Measurements from ENCODE around the gene EHF. TPM values are rescaled to one million over a fixed set of nuclear protein-coding genes. Genes with fewer than 3 reads are reported as not detected.

Gene EHF
- polyA plus RNA-seq, 1 donor from 2014 or later = 0.17 TPM

- no peaks in the 10 kb centered on the region for H3K36me3 ChIP-seq (ENCODE audit: insufficient read depth, low read length)
- H3K4me2 ChIP-seq (ENCODE audit: low read length) = no peak overlapping the region
- H4K20me1 ChIP-seq (ENCODE audit: insufficient read depth) = no peaks in the 10 kb centered on the region
- no peak overlapping the region for H3K4me3 ChIP-seq (ENCODE audit: low read length)
- TF ChIP-seq TAF1 (IDR thresholded peaks at IDR 0.05; ENCODE audit: low read depth) = no peak
- TF ChIP-seq CTCF (IDR thresholded peaks at IDR 0.05; ENCODE audit: poor library complexity, severe bottlenecking) = no peak
- TF ChIP-seq POLR2AphosphoS5 (IDR thresholded peaks at IDR 0.05) = no peak
- no peak for TF ChIP-seq MXI1 (conservative IDR thresholded peaks at IDR 0.05; ENCODE audit: poor library complexity, severe bottlenecking)
- TF ChIP-seq EP300 (conservative IDR thresholded peaks at IDR 0.05; ENCODE audit: poor library complexity, severe bottlenecking) = no peak
- TF ChIP-seq RAD21 (conservative IDR thresholded peaks at IDR 0.05) = no peak
- no peak for TF ChIP-seq EZH2 (IDR thresholded peaks at IDR 0.05; ENCODE audit: borderline replicate concordance, insufficient read depth, low read length, poor library complexity, severe bottlenecking)
- no peaks in the 10 kb centered on the region for H3K79me2 ChIP-seq (replicated peaks; ENCODE audit: insufficient read depth, low read length)
- H3K27ac ChIP-seq (ENCODE audit: low read length) = no peak overlapping the region
- no peak overlapping the region for H3K9ac ChIP-seq (ENCODE audit: low read length)
- no peak overlapping the region for H2AFZ ChIP-seq (ENCODE audit: low read depth, low read length)
- H3K27me3 ChIP-seq (ENCODE audit: insufficient read depth, low read depth, low read length) = no peaks in the 10 kb centered on the region
- no peaks in the 10 kb centered on the region for H3F3A ChIP-seq (ENCODE audit: insufficient read depth, low read length, poor library complexity, severe bottlenecking)
- no peaks in the 10 kb centered on the region for H3K9me2 ChIP-seq (ENCODE audit: insufficient read depth, low read length)
- H3K9me3 ChIP-seq (ENCODE audit: low read length) = no peaks in the 10 kb centered on the region
Measured at GRCh38 chr11:34658071-34659015, 37.5 kb downstream of the EHF start.

- H3K4me2 ChIP-seq (ENCODE audit: low read length) = no peak overlapping the region
- TF ChIP-seq TAF1 (IDR thresholded peaks at IDR 0.05; ENCODE audit: low read depth) (no peak), POLR2AphosphoS5 (IDR thresholded peaks at IDR 0.05) (no peak), EZH2 (IDR thresholded peaks at IDR 0.05; ENCODE audit: borderline replicate concordance, insufficient read depth, low read length, poor library complexity, severe bottlenecking) (no peak), EP300 (conservative IDR thresholded peaks at IDR 0.05; ENCODE audit: poor library complexity, severe bottlenecking) (no peak), CTCF (IDR thresholded peaks at IDR 0.05; ENCODE audit: poor library complexity, severe bottlenecking) (no peak), SMC3 (conservative IDR thresholded peaks at IDR 0.05; ENCODE audit: poor library complexity) (no peak)
- H3K27me3 ChIP-seq (ENCODE audit: insufficient read depth, low read depth, low read length) = no peaks in the 10 kb centered on the region
- H3K9me2 ChIP-seq (ENCODE audit: insufficient read depth, low read length) = no peaks in the 10 kb centered on the region
- no peaks in the 10 kb centered on the region for H3K79me2 ChIP-seq (replicated peaks; ENCODE audit: insufficient read depth, low read length)
- H3F3A ChIP-seq (ENCODE audit: insufficient read depth, low read length, poor library complexity, severe bottlenecking) = no peaks in the 10 kb centered on the region
- no peak overlapping the region for H3K4me3 ChIP-seq (ENCODE audit: low read length)
- no peaks in the 10 kb centered on the region for H4K20me1 ChIP-seq (ENCODE audit: insufficient read depth)
- H2AFZ ChIP-seq (ENCODE audit: low read depth, low read length) = no peak overlapping the region
- no peaks in the 10 kb centered on the region for H3K36me3 ChIP-seq (ENCODE audit: insufficient read depth, low read length)
- no peak overlapping the region for H3K9ac ChIP-seq (ENCODE audit: low read length)
- H3K9me3 ChIP-seq (ENCODE audit: low read length) = no peaks in the 10 kb centered on the region
- no peak overlapping the region for H3K27ac ChIP-seq (ENCODE audit: low read length)
Measured at GRCh38 chr11:34659096-34659733, 38.3 kb downstream of the EHF start.
